IMR-90 (cell line): ENCODE measurements around the gene NELL1. TPM values are rescaled to one million over a fixed set of nuclear protein-coding genes. Genes with fewer than 3 reads are reported as not detected.

Experiments
- ATAC-seq: fragments of 200-7000 bp; cut with Tn5 transposase; 2 replicates; pipeline ENCODE4 v1.9.1; 2020; ENCODE audit warnings: low read depth, mild to moderate bottlenecking, moderate library complexity
- BruUV-seq: library from RNA; stranded (reverse); fragments of 400-500 nt; replicated peaks from 2 replicates; lab custom pipeline; 2021; lab: Mats Ljungman, UMichigan
- CTCF ChIA-PET: fragments of 300-600 bp; formaldehyde crosslinking; extraction: SDS; loops from one replicate; lab custom pipeline; 2021; ENCODE audit warnings: antibody characterized with exemption; lab: Yijun Ruan, JAX
- POLR2A ChIA-PET: fragments of 300-600 bp; sonication (Branson Sonifier 250); formaldehyde crosslinking; loops from one replicate; lab custom pipeline; 2022; ENCODE audit warnings: antibody characterized with exemption; ENCODE audit not compliant: unreplicated experiment; lab: Charles Lee
- DNase-seq: peaks from one replicate; pipeline ENCODE4 v3.0.0; 2013
- H2AFZ ChIP-seq: replicated peaks from 2 replicates; pipeline ENCODE3; 2013; ENCODE audit warnings: low read length, mild to moderate bottlenecking; ENCODE audit not compliant: poor library complexity
- H2AK5ac ChIP-seq: 2 replicates; pipeline ENCODE4 v1.6.1; 2013; ENCODE audit warnings: low read depth, low read length, inconsistent platforms
- H2AK9ac ChIP-seq: replicated peaks from 2 replicates; pipeline ENCODE3; 2013; ENCODE audit warnings: mild to moderate bottlenecking, low read depth, low read length, moderate library complexity; ENCODE audit not compliant: poor library complexity
- H2BK120ac ChIP-seq: 2 replicates; pipeline ENCODE4 v1.6.1; 2013; ENCODE audit warnings: low read depth, low read length, inconsistent platforms
- H2BK15ac ChIP-seq: 3 replicates; pipeline ENCODE4 v1.6.1; 2013; ENCODE audit warnings: low read depth, low read length, inconsistent platforms
- H2BK20ac ChIP-seq: 2 replicates; pipeline ENCODE4 v1.6.1; 2013; ENCODE audit warnings: low read depth, mild to moderate bottlenecking, inconsistent platforms, low read length, moderate library complexity
- H2BK5ac ChIP-seq: 2 replicates; pipeline ENCODE4 v1.6.1; 2013; ENCODE audit warnings: mild to moderate bottlenecking, low read depth, low read length, inconsistent platforms; ENCODE audit not compliant: poor library complexity, severe bottlenecking
- H3K14ac ChIP-seq: replicated peaks from 2 replicates; pipeline ENCODE4 v1.6.1; 2013; ENCODE audit warnings: low read depth, low read length, inconsistent platforms
- H3K18ac ChIP-seq: 2 replicates; pipeline ENCODE4 v1.6.1; 2013; ENCODE audit warnings: low read depth, low read length, control low read depth
- H3K23ac ChIP-seq: 2 replicates; pipeline ENCODE4 v1.6.1; 2013; ENCODE audit warnings: low read depth, low read length, inconsistent platforms
- H3K27ac ChIP-seq: 2 replicates; pipeline ENCODE4 v1.5.1; 2013; ENCODE audit warnings: mild to moderate bottlenecking, control low read depth, low read length; ENCODE audit not compliant: insufficient read depth
- H3K27me3 ChIP-seq: 2 replicates; pipeline ENCODE4 v1.6.1; 2013; ENCODE audit warnings: low read length; ENCODE audit not compliant: control insufficient read depth, insufficient read depth
- H3K36me3 ChIP-seq: 2 replicates; pipeline ENCODE4 v1.6.1; 2013; ENCODE audit warnings: low read length, mixed read lengths; ENCODE audit not compliant: control insufficient read depth, insufficient read depth
- H3K4ac ChIP-seq: 2 replicates; pipeline ENCODE4 v1.6.1; 2013; ENCODE audit warnings: low read depth, low read length, inconsistent platforms
- H3K4me1 ChIP-seq: 2 replicates; pipeline ENCODE4 v1.6.1; 2013; ENCODE audit warnings: low read length, mixed read lengths; ENCODE audit not compliant: control insufficient read depth, insufficient read depth
- H3K4me2 ChIP-seq: 2 replicates; pipeline ENCODE4 v1.6.1; 2013; ENCODE audit warnings: low read depth, mild to moderate bottlenecking, control low read depth, low read length, moderate library complexity
- H3K4me3 ChIP-seq: 2 replicates; pipeline ENCODE4 v1.5.1; 2013; ENCODE audit warnings: low read depth, mild to moderate bottlenecking, control low read depth, low read length, moderate library complexity; ENCODE audit not compliant: insufficient read depth
- H3K56ac ChIP-seq: 2 replicates; pipeline ENCODE4 v1.6.1; 2013; ENCODE audit warnings: low read length, inconsistent platforms; ENCODE audit not compliant: insufficient read depth; ENCODE audit errors: extremely low read depth
- H3K79me1 ChIP-seq, 2 experiments: 2 replicates each; pipeline ENCODE4 v1.6.1; 2013; ENCODE audit warnings: low read length in 2 of 2, inconsistent platforms in 1 of 2, low read depth in 1 of 2
- H3K9ac ChIP-seq: 2 replicates; pipeline ENCODE4 v1.6.1; 2013; ENCODE audit warnings: low read depth, low read length, control low read depth
- H3K9me1 ChIP-seq: 2 replicates; pipeline ENCODE4 v1.6.1; 2013; ENCODE audit warnings: low read length, inconsistent platforms; ENCODE audit not compliant: insufficient read depth
- H3K9me3 ChIP-seq: 2 replicates; pipeline ENCODE4 v1.6.1; 2013; ENCODE audit warnings: low read length; ENCODE audit not compliant: control insufficient read depth, insufficient read depth
- H4K20me1 ChIP-seq: 2 replicates; pipeline ENCODE4 v1.6.1; 2013; ENCODE audit warnings: low read length, inconsistent platforms; ENCODE audit not compliant: insufficient read depth
- H4K5ac ChIP-seq: 2 replicates; pipeline ENCODE4 v1.6.1; 2013; ENCODE audit warnings: mild to moderate bottlenecking, low read depth, low read length, control low read depth
- H4K8ac ChIP-seq, 2 experiments: 2 replicates each; pipeline ENCODE4 v1.6.1; 2013; ENCODE audit warnings: low read depth in 2 of 2, low read length in 2 of 2, control low read depth in 1 of 2, inconsistent platforms in 1 of 2
- H4K91ac ChIP-seq: 2 replicates; pipeline ENCODE4 v1.6.1; 2013; ENCODE audit warnings: low read depth, low read length, inconsistent platforms; ENCODE audit not compliant: insufficient read depth
- FOS ChIP-seq: fragments of 150-350 bp; IDR thresholded peaks from 2 replicates; pipeline ENCODE4 v1.6.1; 2016; ENCODE audit warnings: low read depth, low read length
- MAFK ChIP-seq: IDR thresholded peaks from 2 replicates; pipeline ENCODE4 v1.6.1; 2012; ENCODE audit warnings: low read depth, low read length, improper control_type of control experiment
- MAZ ChIP-seq: IDR thresholded peaks from 2 replicates; pipeline ENCODE4 v1.6.1; 2012; ENCODE audit warnings: low read depth, mild to moderate bottlenecking, low read length, improper control_type of control experiment, moderate library complexity, borderline replicate concordance
- MXI1 ChIP-seq: IDR thresholded peaks from 2 replicates; pipeline ENCODE4 v1.6.1; 2012; ENCODE audit warnings: low read depth, mild to moderate bottlenecking, low read length, moderate library complexity, borderline replicate concordance
- NFE2L2 ChIP-seq: fragments of 150-350 bp; IDR thresholded peaks from 2 replicates; pipeline ENCODE4 v1.6.1; 2016; ENCODE audit warnings: low read depth, mild to moderate bottlenecking, low read length
- RAD21 ChIP-seq: IDR thresholded peaks from 2 replicates; pipeline ENCODE4 v1.6.1; 2012; ENCODE audit warnings: low read length, improper control_type of control experiment
- RFX5 ChIP-seq: IDR thresholded peaks from 2 replicates; pipeline ENCODE4 v1.8.0; 2012; ENCODE audit warnings: low read depth, mild to moderate bottlenecking, low read length, moderate library complexity
- WGBS, 2 experiments: methylation state at CpG; one replicate each; pipeline versions ENCODE4 v1.1.5 to v1.1.7; 2013; ENCODE audit warnings: missing lambda C conversion rate in 2 of 2; ENCODE audit not compliant: insufficient read length in 1 of 2; ENCODE audit errors: extremely low coverage in 2 of 2; 5-methylcytosine and 5-hydroxymethylcytosine counted together
- dilution Hi-C: fragments of 300-500 bp; cut with HindIII; formaldehyde crosslinking; loops from one replicate; pipeline ENCODE4 v1.14.3; 2018; ENCODE audit warnings: low sequenced_read_pairs; ENCODE audit not compliant: unreplicated experiment
- in situ Hi-C: fragments of 300-500 bp; cut with MboI; formaldehyde crosslinking; loops from 3 replicates; pipeline ENCODE4 v1.14.3; 2019; ENCODE audit warnings: low sequenced_read_pairs, inconsistent platforms, mixed read lengths
- intact Hi-C: fragments of 100-400 bp; cut with micrococcal nuclease; formaldehyde crosslinking; loops from 2 replicates; pipeline ENCODE4 v1.10.0; 2022
- polyA plus RNA-seq, 3 experiments: library from polyadenylated mRNA; depleted of rRNA; stranded (reverse); fragments of >200 nt; gene quantifications; 2 replicates each; pipeline ENCODE4 v1.2.3, GENCODE V29; 2012; ENCODE audit warnings: low replicate concordance in 1 of 3
- total RNA-seq: library from RNA; depleted of rRNA; stranded (reverse); fragments of >200 nt; gene quantifications from 2 replicates; pipeline ENCODE4 v1.2.3, GENCODE V29; 2012
- TF ChIP-seq, protein P1 (sequence below): fragments of 150-350 bp; IDR thresholded peaks from 2 replicates; pipeline ENCODE4 v1.6.1; 2017; ENCODE audit warnings: mild to moderate bottlenecking, antibody characterized with exemption, low read length, low read depth

The NELL1 gene
- total and polyA plus RNA-seq, 2 of the 4 experiments (the other 2 are of a cell fraction) = not detected

- Histone ChIP-seq H4K8ac (no peak overlapping the region), H3K36me3 (no peaks in the 10 kb centered on the region), H2BK20ac (no peak overlapping the region), H2BK15ac (no peak overlapping the region), H4K91ac (no peak overlapping the region), H3K79me1 (no peaks in the 10 kb centered on the region), H3K9me3 (peaks cover 1% of the 10 kb centered on the region), H2AK5ac (no peak overlapping the region), H2BK5ac (no peak overlapping the region), H3K9ac (no peak overlapping the region), H3K9me1 (no peaks in the 10 kb centered on the region), H3K4me1 (no peaks in the 10 kb centered on the region), H3K4ac (no peak overlapping the region), H4K5ac (no peak overlapping the region), H2BK120ac (no peak overlapping the region), H3K18ac (no peak overlapping the region), H2AK9ac (no peak overlapping the region), H3K4me3 (no peak overlapping the region), H3K23ac (no peak overlapping the region), H3K14ac (no peak overlapping the region), H3K27me3 (no peaks in the 10 kb centered on the region), H2AFZ (no peak overlapping the region), H3K27ac (no peak overlapping the region), H3K4me2 (no peak overlapping the region), H4K20me1 (no peaks in the 10 kb centered on the region), H3K56ac (no peak overlapping the region)
- TF ChIP-seq MAFK (no peak), RFX5 (no peak), NFE2L2 (no peak), FOS (no peak), MAZ (no peak), RAD21 (no peak), MXI1 (no peak)
- TF ChIP-seq, protein P1, sequence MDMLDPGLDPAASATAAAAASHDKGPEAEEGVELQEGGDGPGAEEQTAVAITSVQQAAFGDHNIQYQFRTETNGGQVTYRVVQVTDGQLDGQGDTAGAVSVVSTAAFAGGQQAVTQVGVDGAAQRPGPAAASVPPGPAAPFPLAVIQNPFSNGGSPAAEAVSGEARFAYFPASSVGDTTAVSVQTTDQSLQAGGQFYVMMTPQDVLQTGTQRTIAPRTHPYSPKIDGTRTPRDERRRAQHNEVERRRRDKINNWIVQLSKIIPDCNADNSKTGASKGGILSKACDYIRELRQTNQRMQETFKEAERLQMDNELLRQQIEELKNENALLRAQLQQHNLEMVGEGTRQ = no peak
- dilution Hi-C loops = no loop called here
- ATAC-seq (no peak), DNase-seq (no peak)
- no TSS peak for BruUV-seq
- POLR2A ChIA-PET = no interaction called here
- WGBS, 2 experiments = no CpG with 5 or more reads among the region's 1 CpG
- intact Hi-C loops = no loop called here
- in situ Hi-C loops = no loop called here
- CTCF ChIA-PET = no interaction called here
Measured at GRCh38 chr11:21026685-21027084, 357.3 kb downstream of the NELL1 start.
